Sigmoid colon (tissue), 4 donors: ENCODE data around the gene ANO9.

ENCODE experiments used
- CTCF ChIP-seq, 4 experiments: fragments of 450-650 bp in 3 of 4; fragments of 200-600 bp in 1 of 4; IDR thresholded peaks; one replicate each; pipeline ENCODE4 v1.5.1; 2016 to 2019; ENCODE audit warnings: antibody characterized with exemption in 4 of 4, mild to moderate bottlenecking in 3 of 4, moderate library complexity in 2 of 4
- EP300 ChIP-seq, 4 donors: sonication (generic); formaldehyde crosslinking; IDR thresholded peaks; one replicate each; pipeline ENCODE4 v1.6.1; 2017; ENCODE audit warnings: antibody characterized with exemption in 4 of 4
- POLR2A ChIP-seq, 2 donors: fragments of 450-650 bp; IDR thresholded peaks; one replicate each; pipeline ENCODE4 v1.6.1; 2016; ENCODE audit warnings: antibody characterized with exemption in 2 of 2, mild to moderate bottlenecking in 2 of 2, moderate library complexity in 2 of 2
- POLR2AphosphoS5 ChIP-seq, 4 donors: sonication (generic); formaldehyde crosslinking; IDR thresholded peaks; one replicate each; pipeline ENCODE4 v1.6.1; 2017; ENCODE audit warnings: antibody characterized with exemption in 4 of 4

GRCh38 chr11:457111-457760 lies 15.4 kb upstream of the ANO9 start:
- no peak for TF ChIP-seq CTCF (IDR thresholded peaks at IDR 0.05)
- no peak for TF ChIP-seq POLR2AphosphoS5 (IDR thresholded peaks at IDR 0.05)
- TF ChIP-seq EP300 (IDR thresholded peaks at IDR 0.05) = no peak
- no peak for TF ChIP-seq POLR2A (IDR thresholded peaks at IDR 0.05)
